Measurements from ENCODE around the gene NAALADL1.

NAALADL1 gene

DNA sequence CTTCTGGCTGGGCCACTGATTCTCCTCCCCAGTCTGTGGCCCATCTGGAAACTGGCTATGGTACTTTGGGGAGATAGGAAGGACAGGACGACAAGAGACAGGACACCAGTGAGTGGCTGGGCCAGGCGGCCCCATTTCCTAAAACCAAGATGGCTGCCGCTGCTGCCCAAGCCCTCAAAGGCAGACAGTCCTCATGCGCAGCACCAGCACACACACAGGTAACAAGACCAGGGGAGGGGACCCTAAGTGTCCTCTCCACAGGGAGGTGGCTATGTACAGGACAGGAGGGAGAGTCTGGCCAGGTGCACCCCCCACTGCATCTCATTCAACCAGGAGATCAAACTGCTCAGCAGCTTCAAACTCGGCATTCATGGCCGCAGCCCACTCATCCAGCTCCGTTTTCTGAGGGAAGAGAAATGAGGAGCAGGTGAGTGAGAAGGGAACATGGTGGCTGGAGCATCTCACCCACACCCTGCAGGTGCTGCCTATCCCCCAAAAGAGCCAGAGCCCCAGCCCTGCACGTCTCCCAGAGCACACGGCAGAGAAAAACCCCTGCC, 20.5 kb upstream of the NAALADL1 start:
- Histone ChIP-seq H3K4me1 (ENCODE audit: control insufficient read depth in 1 of 2, insufficient read depth in 1 of 2, low read depth in 1 of 2, low read length in 1 of 2) (peaks cover 18 to 22% of the 10 kb centered on the region in 2 experiments), H3K36me3 (peaks cover 5% of the 10 kb centered on the region), H3K27me3 (no peaks in the 10 kb centered on the region), H3K4me3 (ENCODE audit: low read depth in 1 of 2, low read length in 1 of 2) (no peak overlapping the region), H3K9me3 (no peaks in the 10 kb centered on the region), H3K27ac (peak overlapping the region; percentile 2)
- TF ChIP-seq CTCF (IDR thresholded peaks at IDR 0.05): no peak

- H3K36me3 ChIP-seq: peaks cover 5% of the 10 kb centered on the region
- no peaks in the 10 kb centered on the region for H3K27me3 ChIP-seq
- H3K4me3 ChIP-seq (ENCODE audit: low read depth in 1 of 2, low read length in 1 of 2): no peak overlapping the region
- no peaks in the 10 kb centered on the region for H3K9me3 ChIP-seq
- peaks cover 11 to 15% of the 10 kb centered on the region in 2 experiments for H3K4me1 ChIP-seq (ENCODE audit: control insufficient read depth in 1 of 2, insufficient read depth in 1 of 2, low read depth in 1 of 2, low read length in 1 of 2)
- peak overlapping the region; percentile 2 for H3K27ac ChIP-seq
- TF ChIP-seq CTCF (IDR thresholded peaks at IDR 0.05): peak; percentile 72
Measured at GRCh38 chr11:65078151-65078550, 19.8 kb upstream of the NAALADL1 start.

DNA sequence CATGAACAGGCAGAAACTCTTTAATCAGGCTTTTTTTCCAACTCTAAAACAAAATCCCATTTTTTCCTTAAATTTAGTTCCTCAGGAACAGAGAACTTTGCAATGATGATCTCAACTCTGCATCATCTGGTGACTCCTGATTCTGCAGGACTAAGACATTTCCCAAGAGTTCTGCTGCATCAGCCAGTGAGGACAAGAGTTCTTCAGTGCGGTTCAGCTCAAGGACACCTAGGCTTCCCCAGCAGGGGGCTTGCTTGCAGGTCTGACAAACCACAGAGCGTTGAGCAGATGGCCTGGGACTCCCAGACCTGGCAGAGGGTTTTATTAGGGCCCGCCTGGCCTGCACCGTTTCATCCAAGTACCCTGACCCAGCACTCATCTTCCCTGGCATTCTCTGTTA, 19.1 kb upstream of the NAALADL1 start:
- TF ChIP-seq CTCF (IDR thresholded peaks at IDR 0.05): no peak
- Histone ChIP-seq H3K9me3 (no peaks in the 10 kb centered on the region), H3K27me3 (no peaks in the 10 kb centered on the region), H3K27ac (no peak overlapping the region), H3K36me3 (peaks cover 5% of the 10 kb centered on the region), H3K4me3 (ENCODE audit: low read depth in 1 of 2, low read length in 1 of 2) (no peak overlapping the region), H3K4me1 (ENCODE audit: control insufficient read depth in 1 of 2, insufficient read depth in 1 of 2, low read depth in 1 of 2, low read length in 1 of 2) (peaks cover 6 to 12% of the 10 kb centered on the region in 2 experiments)

- peaks cover 5% of the 10 kb centered on the region for H3K36me3 ChIP-seq
Measured at GRCh38 chr11:65072631-65072966, 14.2 kb upstream of the NAALADL1 start.

GRCh38 chr11:65071907-65072630, 13.7 kb upstream of the NAALADL1 start:
- H3K27ac ChIP-seq: no peak overlapping the region
- no peak overlapping the region for H3K4me3 ChIP-seq (ENCODE audit: low read depth in 1 of 2, low read length in 1 of 2)
- peaks cover 5% of the 10 kb centered on the region for H3K36me3 ChIP-seq
- no peaks in the 10 kb centered on the region for H3K9me3 ChIP-seq
- no peaks in the 10 kb centered on the region for H3K27me3 ChIP-seq
- no peaks in the 10 kb centered on the region for H3K4me1 ChIP-seq (ENCODE audit: control insufficient read depth in 1 of 2, insufficient read depth in 1 of 2, low read depth in 1 of 2, low read length in 1 of 2)
- no peak for TF ChIP-seq CTCF (IDR thresholded peaks at IDR 0.05)

More at GRCh38 chr11:65072631-65072966, 14.2 kb upstream of the NAALADL1 start:
- Histone ChIP-seq H3K4me3 (ENCODE audit: low read depth in 1 of 2, low read length in 1 of 2) (no peak overlapping the region), H3K27me3 (no peaks in the 10 kb centered on the region), H3K27ac (no peak overlapping the region), H3K4me1 (ENCODE audit: control insufficient read depth in 1 of 2, insufficient read depth in 1 of 2, low read depth in 1 of 2, low read length in 1 of 2) (no peaks in the 10 kb centered on the region), H3K9me3 (no peaks in the 10 kb centered on the region)
- no peak for TF ChIP-seq CTCF (IDR thresholded peaks at IDR 0.05)

Measured in neutrophil (primary cell).